Suprapubic skin (tissue), 3 donors: ENCODE measurements around the gene TYW5.

Experiments
- POLR2A ChIP-seq, 2 donors: fragments of 450-650 bp; IDR thresholded peaks; one replicate each; pipeline ENCODE4 v1.6.1; 2017; ENCODE audit warnings: antibody characterized with exemption in 2 of 2, mild to moderate bottlenecking in 2 of 2, moderate library complexity in 2 of 2
- TF ChIP-seq, protein P1 (sequence below), 2 donors: fragments of 200-600 bp in 1 of 2; fragments of 450-650 bp in 1 of 2; sonication (generic) in 1 of 2; IDR thresholded peaks; one replicate each; pipeline ENCODE4 v1.5.1; 2016 to 2019; ENCODE audit warnings: antibody characterized with exemption in 2 of 2, mild to moderate bottlenecking in 1 of 2, moderate library complexity in 1 of 2

DNA sequence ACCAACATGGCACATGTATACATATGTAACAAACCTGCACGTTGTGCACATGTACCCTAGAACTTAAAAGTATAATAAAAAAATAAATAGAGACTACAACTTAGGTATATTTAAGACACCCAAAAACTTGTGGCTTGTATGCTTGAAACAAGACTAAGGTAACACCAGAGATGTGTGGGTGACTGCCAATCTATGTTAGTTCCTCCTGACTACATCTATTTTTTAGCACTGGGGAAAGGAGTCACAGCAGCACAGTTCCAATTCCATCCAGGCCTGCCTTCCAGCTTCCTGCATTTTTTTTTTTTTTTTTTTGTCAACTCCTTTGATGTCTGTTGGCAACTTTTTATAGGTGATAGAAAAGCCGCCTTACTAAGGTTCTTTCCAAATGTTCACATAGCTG lies 26.0 kb downstream of the TYW5 start:
- TF ChIP-seq POLR2A (IDR thresholded peaks at IDR 0.05), result no peak
- TF ChIP-seq, protein P1, sequence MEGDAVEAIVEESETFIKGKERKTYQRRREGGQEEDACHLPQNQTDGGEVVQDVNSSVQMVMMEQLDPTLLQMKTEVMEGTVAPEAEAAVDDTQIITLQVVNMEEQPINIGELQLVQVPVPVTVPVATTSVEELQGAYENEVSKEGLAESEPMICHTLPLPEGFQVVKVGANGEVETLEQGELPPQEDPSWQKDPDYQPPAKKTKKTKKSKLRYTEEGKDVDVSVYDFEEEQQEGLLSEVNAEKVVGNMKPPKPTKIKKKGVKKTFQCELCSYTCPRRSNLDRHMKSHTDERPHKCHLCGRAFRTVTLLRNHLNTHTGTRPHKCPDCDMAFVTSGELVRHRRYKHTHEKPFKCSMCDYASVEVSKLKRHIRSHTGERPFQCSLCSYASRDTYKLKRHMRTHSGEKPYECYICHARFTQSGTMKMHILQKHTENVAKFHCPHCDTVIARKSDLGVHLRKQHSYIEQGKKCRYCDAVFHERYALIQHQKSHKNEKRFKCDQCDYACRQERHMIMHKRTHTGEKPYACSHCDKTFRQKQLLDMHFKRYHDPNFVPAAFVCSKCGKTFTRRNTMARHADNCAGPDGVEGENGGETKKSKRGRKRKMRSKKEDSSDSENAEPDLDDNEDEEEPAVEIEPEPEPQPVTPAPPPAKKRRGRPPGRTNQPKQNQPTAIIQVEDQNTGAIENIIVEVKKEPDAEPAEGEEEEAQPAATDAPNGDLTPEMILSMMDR (IDR thresholded peaks at IDR 0.05), result no peak
